HepG2 (cell line): ENCODE data around the gene TLCD3B. TPM values are rescaled to one million over a fixed set of nuclear protein-coding genes. Genes with fewer than 3 reads are reported as not detected.

Experiments used
- ATAC-seq: fragments of 200-7000 bp; cut with Tn5 transposase; 3 replicates; pipeline ENCODE4 v1.9.1; 2020; ENCODE audit warnings: mild to moderate bottlenecking, moderate library complexity
- BruUV-seq: library from RNA; stranded (reverse); fragments of 400-500 nt; replicated peaks from 2 replicates; lab custom pipeline; 2021; lab: Mats Ljungman, UMichigan
- CTCF ChIA-PET: fragments of 300-600 bp; formaldehyde crosslinking; extraction: SDS; loops from one replicate; lab custom pipeline; 2021; ENCODE audit warnings: low total read pairs, inconsistent platforms, low intra/inter-chr PET ratio; lab: Yijun Ruan, JAX
- POLR2A ChIA-PET: fragments of 350-600 bp; sonication (Branson Sonifier 250); formaldehyde crosslinking; loops from one replicate; lab custom pipeline; 2020; ENCODE audit warnings: antibody characterized with exemption, inconsistent platforms; lab: Yijun Ruan, JAX
- DNase-seq: peaks from one replicate; pipeline ENCODE4 v3.0.0-alpha.2; 2015; ENCODE audit warnings: low spot score
- FAIRE-seq: peaks from 3 replicates; lab custom pipeline; 2011; peaks lifted over from hg19 to GRCh38; lab: Jason Lieb, UNC
- H2AFZ ChIP-seq: one replicate; pipeline ENCODE4 v1.6.1; 2011; ENCODE audit warnings: low read length, inconsistent platforms
- H3K27ac ChIP-seq: fragments of 300-600 bp; 3 replicates; pipeline ENCODE4 v1.8.0; 2011; ENCODE audit warnings: mixed run types, mild to moderate bottlenecking, mixed read lengths, low read length, inconsistent platforms; ENCODE audit not compliant: insufficient read depth; ENCODE audit errors: extremely low read length
- H3K27me3 ChIP-seq, 2 experiments: fragments of 200-600 bp in 1 of 2; 2 replicates in 1 of 2; 3 replicates in 1 of 2; pipeline versions ENCODE4 v1.6.0 to v1.8.0; 2011; ENCODE audit warnings: low read length in 2 of 2, mild to moderate bottlenecking in 2 of 2, moderate library complexity in 2 of 2, inconsistent platforms in 1 of 2; ENCODE audit not compliant: insufficient read depth in 2 of 2, control insufficient read depth in 1 of 2
- H3K36me3 ChIP-seq, 2 experiments: fragments of 200-600 bp in 1 of 2; replicated peaks in 1 of 2; 2 replicates in 1 of 2; 3 replicates in 1 of 2; pipeline versions ENCODE4 v1.5.1 to v1.8.0; 2011; ENCODE audit warnings: low read length in 2 of 2, inconsistent platforms in 1 of 2; ENCODE audit not compliant: insufficient read depth in 2 of 2, control insufficient read depth in 1 of 2
- H3K4me1 ChIP-seq: 2 replicates; pipeline ENCODE4 v1.5.1; 2012; ENCODE audit warnings: low read length, inconsistent platforms; ENCODE audit not compliant: insufficient read depth
- H3K4me2 ChIP-seq: 2 replicates; pipeline ENCODE4 v1.6.0; 2011; ENCODE audit warnings: low read depth, low read length, inconsistent platforms
- H3K4me3 ChIP-seq, 3 experiments: fragments of 200-600 bp in 1 of 3; sonication (generic), shearing (Covaris generic) in 1 of 3; replicated peaks in 1 of 3; 2 replicates each; pipeline ENCODE4 v1.5.1; 2011 to 2016; ENCODE audit warnings: low read length in 3 of 3, inconsistent platforms in 2 of 3, low read depth in 2 of 3, mild to moderate bottlenecking in 2 of 3, control low read depth in 1 of 3, mixed read lengths in 1 of 3; ENCODE audit not compliant: insufficient read depth in 1 of 3
- H3K79me2 ChIP-seq: one replicate; pipeline ENCODE4 v1.6.1; 2011; ENCODE audit warnings: low read length, inconsistent platforms; ENCODE audit not compliant: insufficient read depth
- H3K9ac ChIP-seq: 2 replicates; pipeline ENCODE4 v1.6.0; 2011; ENCODE audit warnings: mild to moderate bottlenecking, low read depth, low read length, inconsistent platforms; ENCODE audit not compliant: insufficient read depth
- H3K9me3 ChIP-seq: 2 replicates; pipeline ENCODE4 v1.5.1; 2012; ENCODE audit warnings: mild to moderate bottlenecking, low read length
- H4K20me1 ChIP-seq: 2 replicates; pipeline ENCODE4 v1.6.0; 2011; ENCODE audit warnings: inconsistent platforms, mild to moderate bottlenecking, low read length, moderate library complexity; ENCODE audit not compliant: insufficient read depth
- AGO2 ChIP-seq: fragments of 200-400 bp; formaldehyde crosslinking; optimal IDR thresholded peaks from 2 replicates; pipeline ENCODE3; 2017; ENCODE audit warnings: mild to moderate bottlenecking, low read depth, low read length, moderate library complexity
- ARID3A ChIP-seq: IDR thresholded peaks from 2 replicates; pipeline ENCODE4 v1.6.1; 2012; ENCODE audit warnings: low read depth, low read length, improper control_type of control experiment
- DMTF1 ChIP-seq: sonication (generic); formaldehyde crosslinking; IDR thresholded peaks from 2 replicates; pipeline ENCODE4 v1.4.0; 2020; ENCODE audit warnings: mild to moderate bottlenecking, missing genetic modification reagents
- HDAC2 ChIP-seq: sonication (generic); formaldehyde crosslinking; IDR thresholded peaks from 2 replicates; pipeline ENCODE4 v1.4.0; 2020; ENCODE audit warnings: missing genetic modification reagents
- HOMEZ ChIP-seq: IDR thresholded peaks from 2 replicates; pipeline ENCODE4 v1.6.1; 2016; ENCODE audit warnings: low read depth
- KDM5B ChIP-seq: sonication (generic); formaldehyde crosslinking; IDR thresholded peaks from 2 replicates; pipeline ENCODE4 v1.4.0; 2020; ENCODE audit warnings: missing genetic modification reagents, mild to moderate bottlenecking, borderline replicate concordance
- NFKB2 ChIP-seq: sonication (generic); formaldehyde crosslinking; IDR thresholded peaks from 2 replicates; pipeline ENCODE4 v1.4.0; 2020; ENCODE audit warnings: missing genetic modification reagents, borderline replicate concordance
- RBFOX2 ChIP-seq: fragments of 200-400 bp; formaldehyde crosslinking; IDR thresholded peaks from 2 replicates; pipeline ENCODE4 v1.6.1; 2017; ENCODE audit warnings: low read depth, mild to moderate bottlenecking, low read length
- RBM22 ChIP-seq: fragments of 200-400 bp; formaldehyde crosslinking; optimal IDR thresholded peaks from 2 replicates; pipeline ENCODE3; 2017; ENCODE audit warnings: mild to moderate bottlenecking, low read length, moderate library complexity
- RBM39 ChIP-seq: fragments of 200-400 bp; formaldehyde crosslinking; IDR thresholded peaks from one replicate; pipeline ENCODE4 v1.6.1; 2018; ENCODE audit warnings: antibody characterized with exemption, mild to moderate bottlenecking, low read depth, low read length; ENCODE audit not compliant: poor library complexity, severe bottlenecking
- SMARCC2 ChIP-seq: fragments of 450-650 bp; IDR thresholded peaks from 2 replicates; pipeline ENCODE4 v1.6.1; 2017; ENCODE audit warnings: antibody characterized with exemption, mild to moderate bottlenecking
- ZNF460 ChIP-seq: sonication (generic); formaldehyde crosslinking; IDR thresholded peaks from 2 replicates; pipeline ENCODE4 v1.5.1; 2020; ENCODE audit warnings: missing genetic modification reagents, mild to moderate bottlenecking, borderline replicate concordance
- ZNF484 ChIP-seq: sonication (generic); formaldehyde crosslinking; IDR thresholded peaks from 2 replicates; pipeline ENCODE4 v1.5.1; 2020; ENCODE audit warnings: mild to moderate bottlenecking, low read depth, missing genetic modification reagents, borderline replicate concordance
- WGBS: methylation state at CpG from one replicate; pipeline ENCODE4 v1.1.6; 2017; ENCODE audit warnings: low lambda C conversion rate; 5-methylcytosine and 5-hydroxymethylcytosine counted together
- in situ Hi-C: cut with HindIII; loops from 2 replicates; pipeline ENCODE4 v1.10.0; 2017; ENCODE audit warnings: low pct_unique_long_range_greater_than_20kb; ENCODE audit not compliant: extremely low pct_ligation_motif_present
- intact Hi-C: fragments of 100-400 bp; cut with micrococcal nuclease; formaldehyde crosslinking; loops from one replicate; pipeline ENCODE4 v1.10.0; 2022; ENCODE audit not compliant: unreplicated experiment
- polyA plus RNA-seq, 8 experiments: library from polyadenylated mRNA; depleted of rRNA in 3 of 8; stranded (reverse) in 7 of 8; unstranded in 1 of 8; fragments of >200 nt; fragmentation: Illumina TruSeq in 4 of 8; extraction: Trizol in 4 of 8; gene quantifications; 2 replicates each; pipeline versions ENCODE4 v1.2.1 to v1.2.3, GENCODE V29; 2011 to 2016; ENCODE audit warnings: low read depth in 4 of 8, missing spikeins in 1 of 8, mixed read lengths in 1 of 8; ENCODE audit not compliant: insufficient read depth in 1 of 8
- total RNA-seq, 5 experiments: library from RNA; depleted of rRNA; stranded (reverse); fragments of >200 nt; fragmentation: Illumina TruSeq; extraction: Trizol; gene quantifications; 2 replicates each; pipeline ENCODE4 v1.2.3, GENCODE V29; 2016; ENCODE audit warnings: low read depth in 1 of 5
- TF ChIP-seq, protein P1 (sequence below): sonication (generic); formaldehyde crosslinking; IDR thresholded peaks from 2 replicates; pipeline ENCODE4 v1.5.0; 2020; ENCODE audit warnings: mild to moderate bottlenecking, missing genetic modification reagents

The TLCD3B gene
- total and polyA plus RNA-seq, 2 of the 13 experiments (the other 11 are each of a cell fraction or from before 2014, with no cell fraction given), result not detected

DNA sequence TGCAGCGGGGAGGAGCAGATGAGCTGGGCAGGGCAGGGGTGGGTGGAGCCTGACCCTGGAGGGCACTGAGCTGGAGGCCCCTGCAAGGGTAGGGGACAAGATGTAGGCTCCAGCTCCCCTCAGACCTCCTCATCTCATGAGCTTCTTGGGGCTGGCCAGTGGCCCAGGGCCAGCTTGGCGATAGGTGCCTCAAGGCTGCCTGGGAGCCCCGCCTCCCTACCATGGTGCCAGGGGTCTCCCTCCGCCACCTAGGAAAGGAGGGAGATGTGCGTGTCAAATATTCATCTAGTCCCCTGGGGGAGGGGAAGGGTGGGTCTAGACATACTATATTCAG, 39.5 kb downstream of the TLCD3B start (continued):
- TF ChIP-seq, protein P1, sequence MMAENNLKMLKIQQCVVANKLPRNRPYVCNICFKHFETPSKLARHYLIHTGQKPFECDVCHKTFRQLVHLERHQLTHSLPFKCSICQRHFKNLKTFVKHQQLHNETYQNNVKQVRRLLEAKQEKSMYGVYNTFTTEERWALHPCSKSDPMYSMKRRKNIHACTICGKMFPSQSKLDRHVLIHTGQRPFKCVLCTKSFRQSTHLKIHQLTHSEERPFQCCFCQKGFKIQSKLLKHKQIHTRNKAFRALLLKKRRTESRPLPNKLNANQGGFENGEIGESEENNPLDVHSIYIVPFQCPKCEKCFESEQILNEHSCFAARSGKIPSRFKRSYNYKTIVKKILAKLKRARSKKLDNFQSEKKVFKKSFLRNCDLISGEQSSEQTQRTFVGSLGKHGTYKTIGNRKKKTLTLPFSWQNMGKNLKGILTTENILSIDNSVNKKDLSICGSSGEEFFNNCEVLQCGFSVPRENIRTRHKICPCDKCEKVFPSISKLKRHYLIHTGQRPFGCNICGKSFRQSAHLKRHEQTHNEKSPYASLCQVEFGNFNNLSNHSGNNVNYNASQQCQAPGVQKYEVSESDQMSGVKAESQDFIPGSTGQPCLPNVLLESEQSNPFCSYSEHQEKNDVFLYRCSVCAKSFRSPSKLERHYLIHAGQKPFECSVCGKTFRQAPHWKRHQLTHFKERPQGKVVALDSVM (CRISPR knock-in tag), result no peak
- peak; percentile 24; the same call in 1 of the 2 replicates for TF ChIP-seq RBFOX2

GRCh38 chr16:29990883-29991570, 40.0 kb downstream of the TLCD3B start:
- Histone ChIP-seq H3K4me1 (peaks cover 13% of the 10 kb centered on the region), H3K36me3 (peaks cover 31 to 69% of the 10 kb centered on the region in 2 experiments), H2AFZ (no peak overlapping the region), H3K4me2 (no peak overlapping the region), H3K9ac (no peak overlapping the region), H3K9me3 (no peaks in the 10 kb centered on the region), H3K4me3 (no peak overlapping the region), H3K79me2 (no peaks in the 10 kb centered on the region), H3K27ac (no peak overlapping the region), H3K27me3 (no peaks in the 10 kb centered on the region; a peak in 1 of 5 replicates), H4K20me1 (no peaks in the 10 kb centered on the region)
- DNase-seq (no peak), FAIRE-seq (no peak), ATAC-seq (no peak)
- intact Hi-C loops, result no loop called here
- in situ Hi-C loops, result no loop called here
- no TSS peak for BruUV-seq
- POLR2A ChIA-PET, result interaction anchor here (0.7 to 1.2 kb wide), 3 partner anchors 15 to 29 kb away, joined by 3 to 7 read pairs (median 3); partner anchors contain the start of genes TAOK2 and TMEM219
- CTCF ChIA-PET, result no interaction called here
- 98% methylated on average over 29 of the region's 35 CpGs for WGBS
- TF ChIP-seq SMARCC2 (no peak), KDM5B (CRISPR knock-in tag) (0 out of 2 replicates have a peak, but pooled peaks have one; percentile 33), NFKB2 (CRISPR knock-in tag) (no peak), RBM22 (no peak), ZNF484 (CRISPR knock-in tag) (no peak), ARID3A (no peak), RBM39 (no peak), HDAC2 (no peak), DMTF1 (CRISPR knock-in tag) (no peak), AGO2 (peak; percentile 96), ZNF460 (CRISPR knock-in tag) (no peak), HOMEZ (CRISPR knock-in tag) (no peak)
